Left ventricle myocardium inferior (tissue), 1 donor: ENCODE data around the gene SNRPN. TPM values are rescaled to one million over a fixed set of nuclear protein-coding genes. Genes with fewer than 3 reads are reported as not detected.
"Not testable (repeated sequence)": the region's sequence is repeated elsewhere in the genome, so short reads cannot be mapped to it uniquely, and the experiment has no call there.

Source experiments
- DNase-seq: peaks from one replicate; pipeline ENCODE4 v3.0.0-alpha.2; 2020
- H3K27ac ChIP-seq: fragments of 200-600 bp; replicated peaks from 2 replicates; pipeline ENCODE4 v1.8.0; 2021
- H3K27me3 ChIP-seq: fragments of 200-600 bp; 2 replicates; pipeline ENCODE4 v1.8.0; 2021; ENCODE audit warnings: low read depth
- H3K36me3 ChIP-seq: fragments of 200-600 bp; 2 replicates; pipeline ENCODE4 v1.8.0; 2021
- H3K4me1 ChIP-seq: fragments of 200-600 bp; 2 replicates; pipeline ENCODE4 v1.8.0; 2021
- H3K4me3 ChIP-seq: fragments of 200-600 bp; 2 replicates; pipeline ENCODE4 v1.8.0; 2021; ENCODE audit warnings: mild to moderate bottlenecking, moderate library complexity
- H3K9me3 ChIP-seq: fragments of 200-600 bp; replicated peaks from 2 replicates; pipeline ENCODE4 v1.8.0; 2021
- CTCF ChIP-seq: fragments of 200-600 bp; IDR thresholded peaks from 2 replicates; pipeline ENCODE4 v1.8.0; 2021; ENCODE audit warnings: antibody characterized with exemption, mild to moderate bottlenecking, borderline replicate concordance
- intact Hi-C: fragments of 100-400 bp; cut with micrococcal nuclease; formaldehyde crosslinking; loops from one replicate; pipeline ENCODE4 v1.11.0; 2022
- long read RNA-seq: library from polyadenylated mRNA; unstranded; transcript quantifications from one replicate; pipeline ENCODE4 v2.0.0, GENCODE V29; 2021
- total RNA-seq: library from RNA; stranded (reverse); fragmentation: NEBNext Ultra II Directional; extraction: Animal tissue kit (Norgen Biotek cat#: 25700); gene quantifications from one replicate; pipeline ENCODE4 v1.2.1, GENCODE V29; 2021
- donor health status: DM: no; HTN: yes; CAD: no; lungs with severe emphysema.

The SNRPN gene
- total RNA-seq = 464 TPM
- long read RNA-seq, transcript SNRPN-203 (12 exons, 1,605 nt) = minor isoform, 8 of 593 reads
- long read RNA-seq, transcript SNRPN-202 (10 exons, 1,528 nt) = major isoform, 464 of 593 reads
- long read RNA-seq, transcript SNRPN-201 (10 exons, 1,304 nt) = minor isoform, 7 of 593 reads
- long read RNA-seq, partial matches to known transcripts = 35 of 593 reads
- long read RNA-seq, other reads (novel, unspliced or antisense) = 78 of 593 reads

GRCh38 chr15:24954783-24955530 is at the start of gene SNRPN, which contains the start of gene SNURF:
TSS of gene SNRPN (plus strand) at chr15:24954987. CDS start at chr15:24974454, 19,467 bp downstream.
TSS of gene SNURF (plus strand) at chr15:24954987. CDS start at chr15:24955049, 62 bp downstream.
- peak within 1 kb of the TSS; percentile 81 for H3K4me3 ChIP-seq
- intact Hi-C loops = no loop called here
- peak within 1 kb of the TSS; percentile 94 for H3K27ac ChIP-seq
- H3K4me1 ChIP-seq = peaks cover 27% of the 10 kb centered on the region
- no peak for TF ChIP-seq CTCF
- peak; percentile 80 for DNase-seq
- H3K27me3 ChIP-seq = no peaks in the 10 kb centered on the region
- H3K9me3 ChIP-seq = peaks cover 17% of the 10 kb centered on the region
- no peaks in the 10 kb centered on the region for H3K36me3 ChIP-seq

GRCh38 chr15:24916305-24917009 is 38.3 kb upstream of the SNRPN start:
- TF ChIP-seq CTCF = no peak
- Histone ChIP-seq H3K9me3 (no peaks in the 10 kb centered on the region), H3K36me3 (no peaks in the 10 kb centered on the region), H3K4me1 (no peaks in the 10 kb centered on the region), H3K4me3 (no peak overlapping the region), H3K27ac (no peak overlapping the region), H3K27me3 (no peaks in the 10 kb centered on the region)
- DNase-seq = no peak
- intact Hi-C loops = no loop called here

GRCh38 chr15:24917431-24917830 is 37.4 kb upstream of the SNRPN start:
- no peak overlapping the region for H3K27ac ChIP-seq
- no peaks in the 10 kb centered on the region for H3K9me3 ChIP-seq
- intact Hi-C loops = no loop called here
- TF ChIP-seq CTCF = no peak
- no peaks in the 10 kb centered on the region for H3K36me3 ChIP-seq
- H3K4me3 ChIP-seq = no peak overlapping the region
- no peaks in the 10 kb centered on the region for H3K27me3 ChIP-seq
- H3K4me1 ChIP-seq = no peaks in the 10 kb centered on the region
- no peak for DNase-seq

- intact Hi-C loops = no loop called here
- H3K27ac ChIP-seq = no peak overlapping the region
- no peaks in the 10 kb centered on the region for H3K27me3 ChIP-seq
- no peaks in the 10 kb centered on the region for H3K36me3 ChIP-seq
- no peak overlapping the region for H3K4me3 ChIP-seq
- H3K9me3 ChIP-seq = no peaks in the 10 kb centered on the region
- no peak for TF ChIP-seq CTCF
- no peaks in the 10 kb centered on the region for H3K4me1 ChIP-seq
- no peak for DNase-seq
Observed at GRCh38 chr15:24919446-24919845, 35.3 kb upstream of the SNRPN start.

- H3K4me3 ChIP-seq, DNase-seq, H3K4me1 ChIP-seq, H3K9me3 ChIP-seq, H3K27ac ChIP-seq, H3K36me3 ChIP-seq, H3K27me3 ChIP-seq, intact Hi-C loops: not testable (repeated sequence)
Observed at GRCh38 chr15:24922781-24923180, 32.0 kb upstream of the SNRPN start.
